IPS DF 4.7 (cell line): ENCODE results near the gene SERP2.

Experiments used
- DNase-seq: peaks from one replicate; pipeline ENCODE4 v3.0.0-alpha.2; 2013; ENCODE audit warnings: low spot score; ENCODE audit errors: extremely low read depth

SERP2 gene

GRCh38 chr13:44388427-44389059 lies 14.9 kb downstream of the SERP2 start:
- no peak for DNase-seq

DNA sequence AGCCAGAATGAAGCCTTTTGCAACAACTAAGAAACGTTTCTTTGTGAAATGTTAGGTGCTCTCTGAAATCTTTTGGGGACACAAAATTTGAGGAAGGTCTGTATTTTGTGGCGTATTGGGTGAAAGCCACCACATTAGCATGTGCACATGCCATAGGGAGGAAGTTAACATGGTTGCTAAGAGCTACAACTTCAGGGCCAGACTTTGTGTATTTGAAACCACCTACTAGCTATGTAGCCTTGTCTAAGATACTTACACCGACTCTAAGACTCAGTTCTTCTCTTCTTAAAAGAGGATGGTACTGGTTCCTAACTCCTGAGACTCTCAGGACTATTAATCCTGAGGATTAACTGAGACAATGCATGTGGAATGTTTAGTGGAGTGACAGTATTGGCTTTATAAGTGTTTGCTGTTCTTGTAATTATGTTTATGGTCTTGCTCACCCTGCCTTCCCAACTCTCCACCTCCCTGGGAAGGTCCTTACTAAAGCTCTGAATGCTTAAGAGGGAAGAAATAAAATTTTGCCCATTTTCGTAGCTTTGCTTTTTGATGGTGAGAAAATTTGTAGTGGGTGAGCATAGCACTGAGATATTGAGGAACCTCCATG lies 15.5 kb downstream of the SERP2 start:
- DNase-seq: no peak

GRCh38 chr13:44389876-44390275 lies 16.3 kb downstream of the SERP2 start:
- no peak for DNase-seq

DNA sequence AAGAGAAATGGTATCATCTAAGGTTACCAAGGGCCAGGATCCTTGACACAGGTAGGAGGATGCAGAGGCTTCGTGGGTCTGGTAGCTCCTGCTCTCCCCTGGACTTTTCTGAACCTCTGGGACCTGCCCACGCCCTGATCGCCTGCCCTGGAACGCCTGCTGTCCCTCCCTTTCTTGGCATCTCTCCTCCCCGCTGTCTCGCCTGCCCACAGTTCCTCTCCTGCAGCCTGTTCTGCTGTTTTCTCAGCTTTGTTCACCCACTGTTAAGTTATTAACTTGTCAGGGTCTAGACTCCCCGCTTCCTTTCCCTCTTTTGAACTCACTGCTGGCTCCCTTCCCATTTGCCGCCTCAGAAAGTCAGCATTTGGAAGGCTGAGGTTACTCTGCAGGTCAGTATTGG lies 19.8 kb downstream of the SERP2 start:
- DNase-seq: no peak

DNA sequence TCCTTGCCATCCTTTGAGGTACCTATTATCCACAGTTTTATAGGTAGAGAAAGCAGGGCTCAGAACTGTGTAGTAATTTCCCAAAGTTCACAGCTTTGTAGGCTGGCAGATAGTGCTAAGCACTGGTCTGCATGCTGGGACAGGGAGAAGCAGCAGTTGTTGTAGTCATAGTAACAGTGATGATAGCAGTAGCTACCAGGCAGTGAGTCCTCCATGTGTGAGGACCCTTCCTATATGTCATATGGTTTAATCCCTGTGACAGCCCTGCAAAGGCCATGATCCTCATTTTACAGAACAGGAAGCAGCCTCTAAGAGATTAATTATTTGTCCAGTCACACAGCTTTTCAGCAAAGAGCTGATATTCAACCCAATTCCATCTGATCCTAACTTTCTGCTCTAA lies 21.0 kb downstream of the SERP2 start:
- no peak for DNase-seq

GRCh38 chr13:44395976-44396694 lies 22.5 kb downstream of the SERP2 start:
- DNase-seq: no peak

GRCh38 chr13:44396701-44397580 lies 23.3 kb downstream of the SERP2 start:
- DNase-seq: no peak

DNA sequence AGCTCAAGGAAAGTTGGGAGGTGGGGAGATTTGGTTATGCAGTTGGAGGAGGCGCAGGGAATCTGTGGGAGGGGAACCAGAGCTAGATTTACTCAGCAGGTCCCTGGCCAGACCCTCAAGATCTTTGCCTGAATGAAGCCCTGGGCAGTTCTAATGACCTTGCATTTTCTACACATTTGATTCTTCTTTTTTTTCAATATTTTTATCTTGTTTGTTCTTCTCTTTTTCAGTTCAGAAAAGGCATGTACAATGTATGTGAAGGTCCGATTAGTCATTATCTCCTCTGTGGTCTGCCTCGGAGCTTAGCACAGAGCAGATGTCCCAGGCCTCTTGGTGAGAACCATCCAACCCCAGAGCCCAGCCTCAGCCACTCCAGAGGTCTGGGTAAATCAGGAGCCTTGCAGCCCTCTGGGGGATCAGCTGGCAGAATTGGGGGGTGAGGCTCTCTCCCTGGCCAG lies 24.2 kb downstream of the SERP2 start:
- DNase-seq: no peak

- no peak for DNase-seq
These were observed 25.0 kb downstream of the SERP2 start for GRCh38 chr13:44398606-44399005.

GRCh38 chr13:44399074-44399473 lies 25.4 kb downstream of the SERP2 start:
- DNase-seq: no peak

DNA sequence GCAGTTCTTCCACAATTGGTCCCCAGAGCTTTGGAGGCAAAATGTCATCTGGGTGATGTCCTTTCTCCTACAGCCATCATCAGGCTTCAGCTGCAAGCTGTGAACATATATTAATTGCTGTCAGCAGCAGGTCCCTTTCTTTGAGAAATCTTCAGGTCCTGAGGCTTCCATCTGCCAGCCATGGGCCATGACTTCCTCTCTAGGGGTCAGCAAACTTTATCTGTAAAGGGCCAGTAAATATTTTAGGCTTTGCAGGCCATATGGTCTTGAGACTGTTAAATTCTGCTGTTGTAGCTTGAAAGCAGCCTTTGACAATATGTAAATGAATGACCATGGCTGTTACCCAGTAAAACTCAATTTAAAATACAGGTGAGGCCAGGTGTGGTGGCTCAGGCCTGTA lies 27.1 kb downstream of the SERP2 start:
- no peak for DNase-seq

DNA sequence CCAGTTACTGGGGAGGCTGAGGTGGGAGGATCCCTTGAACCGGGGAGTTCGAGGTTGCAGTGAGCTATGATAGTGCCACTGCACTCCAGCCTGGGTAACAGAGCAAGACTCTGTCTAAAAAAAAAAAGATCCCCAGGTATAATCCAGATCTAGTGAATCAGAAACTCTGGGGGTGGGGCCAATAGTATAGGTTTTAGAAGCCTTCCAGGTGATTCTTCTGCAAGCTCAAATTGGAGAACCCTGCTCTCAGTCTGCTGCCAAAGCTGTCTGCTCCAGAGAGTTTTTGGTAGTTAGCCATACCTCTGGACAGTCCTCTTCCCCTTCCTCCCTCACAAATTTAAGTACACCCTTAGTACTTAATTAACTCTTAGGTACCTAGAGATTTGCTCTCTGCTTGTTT lies 28.0 kb downstream of the SERP2 start:
- DNase-seq: no peak

DNA sequence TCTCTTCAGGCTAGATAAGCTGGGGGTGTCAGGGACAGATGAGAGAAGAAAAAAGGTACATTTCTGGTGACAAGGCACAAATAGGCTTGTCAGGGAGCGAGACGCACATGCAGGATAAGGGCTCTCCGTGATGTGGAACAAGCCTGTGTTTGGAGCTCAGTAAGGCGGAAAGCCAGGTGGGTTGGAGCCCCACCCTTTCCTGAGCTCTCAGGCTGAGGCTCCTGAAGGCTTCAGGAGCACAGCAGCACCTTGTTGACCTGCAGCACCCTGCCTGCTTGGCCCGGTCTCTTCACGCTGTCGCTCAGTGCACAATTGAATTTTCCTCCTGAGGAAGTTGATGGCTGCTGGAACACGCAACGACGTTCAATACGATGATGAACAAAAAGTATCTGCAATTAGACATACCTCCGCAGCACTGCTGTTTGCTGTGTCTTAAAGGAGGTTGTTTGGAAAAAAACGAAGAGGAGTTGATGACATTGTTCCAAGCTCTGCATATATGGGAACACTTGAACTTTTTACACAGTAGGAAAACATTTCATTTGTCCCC lies 29.3 kb downstream of the SERP2 start:
- DNase-seq: no peak

- DNase-seq: no peak
These were observed 29.9 kb downstream of the SERP2 start for GRCh38 chr13:44403461-44404056.

- DNase-seq: no peak
These were observed 30.9 kb downstream of the SERP2 start for GRCh38 chr13:44404261-44405132.

DNA sequence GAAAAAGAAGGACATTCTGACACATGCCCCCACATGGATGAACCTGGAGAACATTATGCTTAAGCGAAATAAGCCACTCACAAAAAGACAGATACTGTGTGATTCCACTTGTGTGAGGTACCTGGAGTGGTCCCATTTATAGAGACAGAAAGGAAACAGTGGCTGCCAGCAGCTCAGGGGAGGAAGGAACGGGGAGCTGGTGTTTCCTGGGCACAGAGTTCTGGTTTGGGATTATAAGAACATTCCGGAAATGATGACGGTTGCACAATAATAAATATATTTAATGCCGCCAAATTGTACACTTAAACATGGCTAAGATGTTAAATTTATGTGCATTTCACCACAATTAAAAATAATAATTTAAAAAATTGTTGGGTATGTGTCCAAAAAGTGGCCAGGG lies 33.0 kb downstream of the SERP2 start:
- no peak for DNase-seq

- DNase-seq: no peak
These were observed 33.8 kb downstream of the SERP2 start for GRCh38 chr13:44407379-44407778.

DNA sequence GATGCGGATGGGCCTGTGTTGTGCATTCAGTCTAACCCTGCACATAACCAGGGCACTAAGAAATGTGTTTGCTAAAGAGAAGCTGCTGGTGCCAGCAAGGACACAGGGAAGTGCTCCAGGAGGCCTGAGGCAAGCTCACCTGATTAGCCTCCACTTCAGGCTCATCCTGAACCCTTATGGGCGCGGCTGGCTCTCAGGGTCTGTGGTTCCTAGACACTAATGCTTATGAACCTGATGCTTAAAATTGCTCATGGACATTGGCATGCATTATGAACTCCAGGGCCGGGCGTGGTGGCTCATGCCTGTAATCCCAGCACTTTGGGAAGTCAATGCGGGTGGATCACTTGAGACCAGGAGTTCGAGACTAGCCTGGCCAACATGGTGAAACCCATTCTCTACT lies 34.3 kb downstream of the SERP2 start:
- no peak for DNase-seq

DNA sequence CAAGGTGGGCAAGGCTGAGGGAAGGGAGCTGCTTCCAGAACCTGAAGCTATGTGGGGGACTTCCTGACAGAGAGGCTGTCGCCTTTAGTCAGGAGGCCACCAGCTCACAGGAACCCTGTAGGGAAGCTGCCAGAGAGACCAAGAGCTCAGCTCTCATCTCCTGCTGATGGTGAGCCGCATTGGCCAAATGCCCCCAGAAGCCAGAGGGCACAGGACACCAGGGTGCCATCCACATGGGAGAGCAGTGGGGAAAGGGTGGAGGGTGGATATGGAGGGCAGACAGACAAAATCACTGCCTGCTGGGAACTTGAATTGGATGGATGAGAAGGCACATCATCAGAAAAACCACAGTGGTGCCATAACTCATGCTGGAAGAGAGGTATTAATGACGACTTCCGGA lies 36.0 kb downstream of the SERP2 start:
- no peak for DNase-seq

- DNase-seq: no peak
These were observed 36.8 kb downstream of the SERP2 start for GRCh38 chr13:44410328-44410859.
